Measurements from ENCODE around the gene PIP4P1. TPM values are rescaled to one million over a fixed set of nuclear protein-coding genes. Genes with fewer than 3 reads are reported as not detected.
A peak's percentile ranks its signal among the peaks of the same experiment; 100 is the strongest.

Gene PIP4P1
- total and polyA plus RNA-seq, 2 donors: 18.6 to 53.2 TPM

GRCh38 chr14:20469242-20469889 is 8.1 kb upstream of the PIP4P1 start, which contains the start of gene PNP:
TSS of gene PNP (plus strand) at chr14:20469406. CDS start at chr14:20469525, 119 bp downstream.
- no peaks in the 10 kb centered on the region for H3K27me3 ChIP-seq (ENCODE audit: control insufficient read depth in 2 of 2, insufficient read depth in 1 of 2, low read length in 1 of 2)
- peak within 1 kb of the TSS; percentile 49 to 88 for H3K27ac ChIP-seq (ENCODE audit: low read depth in 1 of 2, low read length in 1 of 2)
- peaks cover 14 to 19% of the 10 kb centered on the region in 2 donors for H3K36me3 ChIP-seq (ENCODE audit: control insufficient read depth in 2 of 2, insufficient read depth in 2 of 2, low read length in 1 of 2)
- H3K9me3 ChIP-seq (ENCODE audit: control insufficient read depth in 2 of 2, insufficient read depth in 1 of 2, low read length in 1 of 2): no peaks in the 10 kb centered on the region
- peaks cover 17 to 19% of the 10 kb centered on the region in 2 donors for H3K4me1 ChIP-seq (ENCODE audit: control insufficient read depth in 2 of 2, insufficient read depth in 2 of 2, low read length in 2 of 2)
- peak within 1 kb of the TSS; percentile 72 to 85 for H3K4me3 ChIP-seq (ENCODE audit: low read length in 2 of 2)
- DNase-seq (ENCODE audit: low read depth in 6 of 9, low spot score in 9 of 9): peak in 8 of 9 donors; percentile 50 to 85 (median 65)
- under 1% methylated on average over 40 of the region's 40 CpGs for WGBS

GRCh38 chr14:20468764-20469241 is 7.6 kb upstream of the PIP4P1 start:
- no peak for DNase-seq (ENCODE audit: low read depth in 6 of 9, low spot score in 9 of 9)
- H3K4me1 ChIP-seq (ENCODE audit: control insufficient read depth in 2 of 2, insufficient read depth in 2 of 2, low read length in 2 of 2): peaks cover 17 to 19% of the 10 kb centered on the region in 2 donors

GRCh38 chr14:20460458-20461224 is 593 bp downstream of the PIP4P1 start:
- Histone ChIP-seq H3K36me3 (ENCODE audit: control insufficient read depth in 2 of 2, insufficient read depth in 2 of 2, low read length in 1 of 2) (peaks cover 32 to 41% of the 10 kb centered on the region in 2 donors), H3K4me1 (ENCODE audit: control insufficient read depth in 2 of 2, insufficient read depth in 2 of 2, low read length in 2 of 2) (peaks cover 19 to 30% of the 10 kb centered on the region in 2 donors)
- peak in 4 of 9 donors; percentile 55 to 81 (median 74) for DNase-seq (ENCODE audit: low read depth in 6 of 9, low spot score in 9 of 9)

More at GRCh38 chr14:20468764-20469241, 7.6 kb upstream of the PIP4P1 start:
- H3K4me3 ChIP-seq (ENCODE audit: low read length in 2 of 2): peak overlapping the region; percentile 72 to 85
- H3K27me3 ChIP-seq (ENCODE audit: control insufficient read depth in 2 of 2, insufficient read depth in 1 of 2, low read length in 1 of 2): no peaks in the 10 kb centered on the region
- H3K9me3 ChIP-seq (ENCODE audit: control insufficient read depth in 2 of 2, insufficient read depth in 1 of 2, low read length in 1 of 2): no peaks in the 10 kb centered on the region
- WGBS: 40% methylated on average over 16 of the region's 16 CpGs
- H3K27ac ChIP-seq (ENCODE audit: low read depth in 1 of 2, low read length in 1 of 2): no peak overlapping the region
- H3K36me3 ChIP-seq (ENCODE audit: control insufficient read depth in 2 of 2, insufficient read depth in 2 of 2, low read length in 1 of 2): peaks cover 12 to 15% of the 10 kb centered on the region in 2 donors

GRCh38 chr14:20458031-20458789 is 3.0 kb downstream of the PIP4P1 start:
- Histone ChIP-seq H3K36me3 (ENCODE audit: control insufficient read depth in 2 of 2, insufficient read depth in 2 of 2, low read length in 1 of 2) (peaks cover 32 to 41% of the 10 kb centered on the region in 2 donors), H3K27ac (ENCODE audit: low read depth in 1 of 2, low read length in 1 of 2) (no peak overlapping the region), H3K9me3 (ENCODE audit: control insufficient read depth in 2 of 2, insufficient read depth in 1 of 2, low read length in 1 of 2) (no peaks in the 10 kb centered on the region), H3K4me1 (ENCODE audit: control insufficient read depth in 2 of 2, insufficient read depth in 2 of 2, low read length in 2 of 2) (peaks cover 25 to 39% of the 10 kb centered on the region in 2 donors), H3K4me3 (ENCODE audit: low read length in 2 of 2) (no peak overlapping the region), H3K27me3 (ENCODE audit: control insufficient read depth in 2 of 2, insufficient read depth in 1 of 2, low read length in 1 of 2) (no peaks in the 10 kb centered on the region)
- 91% methylated on average over 8 of the region's 8 CpGs for WGBS
- DNase-seq (ENCODE audit: low read depth in 6 of 9, low spot score in 9 of 9): no peak

More at GRCh38 chr14:20460458-20461224, 593 bp downstream of the PIP4P1 start:
- no peaks in the 10 kb centered on the region for H3K27me3 ChIP-seq (ENCODE audit: control insufficient read depth in 2 of 2, insufficient read depth in 1 of 2, low read length in 1 of 2)
- H3K4me3 ChIP-seq (ENCODE audit: low read length in 2 of 2): peak overlapping the region; percentile 77 to 85
- H3K9me3 ChIP-seq (ENCODE audit: control insufficient read depth in 2 of 2, insufficient read depth in 1 of 2, low read length in 1 of 2): no peaks in the 10 kb centered on the region
- WGBS: 8% methylated on average over 32 of the region's 32 CpGs
- H3K27ac ChIP-seq (ENCODE audit: low read depth in 1 of 2, low read length in 1 of 2): peak overlapping the region; percentile 95 to 97

GRCh38 chr14:20456971-20457370 is 4.3 kb downstream of the PIP4P1 start:
- Histone ChIP-seq H3K27me3 (ENCODE audit: control insufficient read depth in 2 of 2, insufficient read depth in 1 of 2, low read length in 1 of 2) (no peaks in the 10 kb centered on the region), H3K36me3 (ENCODE audit: control insufficient read depth in 2 of 2, insufficient read depth in 2 of 2, low read length in 1 of 2) (peaks cover 36 to 44% of the 10 kb centered on the region in 2 donors), H3K4me1 (ENCODE audit: control insufficient read depth in 2 of 2, insufficient read depth in 2 of 2, low read length in 2 of 2) (peaks cover 25 to 33% of the 10 kb centered on the region in 2 donors), H3K4me3 (ENCODE audit: low read length in 2 of 2) (no peak overlapping the region), H3K27ac (ENCODE audit: low read depth in 1 of 2, low read length in 1 of 2) (no peak overlapping the region), H3K9me3 (ENCODE audit: control insufficient read depth in 2 of 2, insufficient read depth in 1 of 2, low read length in 1 of 2) (no peaks in the 10 kb centered on the region)
- WGBS: 95% methylated on average over 13 of the region's 13 CpGs
- DNase-seq (ENCODE audit: low read depth in 6 of 9, low spot score in 9 of 9): no peak

- peak overlapping the region; percentile 91 to 99 for H3K27ac ChIP-seq (ENCODE audit: low read depth in 1 of 2, low read length in 1 of 2)
- no peaks in the 10 kb centered on the region for H3K27me3 ChIP-seq (ENCODE audit: control insufficient read depth in 2 of 2, insufficient read depth in 1 of 2, low read length in 1 of 2)
- WGBS: 1% methylated on average over 39 of the region's 39 CpGs
- peak overlapping the region; percentile 76 to 86 for H3K4me3 ChIP-seq (ENCODE audit: low read length in 2 of 2)
- no peak for DNase-seq (ENCODE audit: low read depth in 6 of 9, low spot score in 9 of 9)
- peaks cover 40 to 52% of the 10 kb centered on the region in 2 donors for H3K36me3 ChIP-seq (ENCODE audit: control insufficient read depth in 2 of 2, insufficient read depth in 2 of 2, low read length in 1 of 2)
- H3K9me3 ChIP-seq (ENCODE audit: control insufficient read depth in 2 of 2, insufficient read depth in 1 of 2, low read length in 1 of 2): no peaks in the 10 kb centered on the region
- H3K4me1 ChIP-seq (ENCODE audit: control insufficient read depth in 2 of 2, insufficient read depth in 2 of 2, low read length in 2 of 2): peaks cover 23 to 26% of the 10 kb centered on the region in 2 donors
Observed at GRCh38 chr14:20455355-20456300, 5.6 kb downstream of the PIP4P1 start.

- Histone ChIP-seq H3K4me1 (ENCODE audit: control insufficient read depth in 2 of 2, insufficient read depth in 2 of 2, low read length in 2 of 2) (peaks cover 16 to 18% of the 10 kb centered on the region in 2 donors), H3K27ac (ENCODE audit: low read depth in 1 of 2, low read length in 1 of 2) (peak within 1 kb of the TSS; percentile 96 to 99), H3K27me3 (ENCODE audit: control insufficient read depth in 2 of 2, insufficient read depth in 1 of 2, low read length in 1 of 2) (no peaks in the 10 kb centered on the region), H3K36me3 (ENCODE audit: control insufficient read depth in 2 of 2, insufficient read depth in 2 of 2, low read length in 1 of 2) (peaks cover 45 to 51% of the 10 kb centered on the region in 2 donors), H3K4me3 (ENCODE audit: low read length in 2 of 2) (peak within 1 kb of the TSS; percentile 76 to 86), H3K9me3 (ENCODE audit: control insufficient read depth in 2 of 2, insufficient read depth in 1 of 2, low read length in 1 of 2) (no peaks in the 10 kb centered on the region)
- WGBS: under 1% methylated on average over 56 of the region's 56 CpGs
- DNase-seq (ENCODE audit: low read depth in 6 of 9, low spot score in 9 of 9): peak; percentile 98 to 100 (median 99)
Observed at GRCh38 chr14:20454516-20455354, 6.5 kb downstream of the PIP4P1 start, which contains the start of the genes APEX1 and OSGEP. TSS of gene APEX1 (plus strand) at chr14:20455226. CDS start at chr14:20455646, 420 bp downstream. TSS of gene OSGEP (minus strand) at chr14:20454812. CDS start at chr14:20454683, 129 bp downstream.

All from thymus (tissue), 11 donors.